Measurements from ENCODE around the gene KIAA1755.
"Not testable (repeated sequence)": the region's sequence is repeated elsewhere in the genome, so short reads cannot be mapped to it uniquely, and the experiment has no call there.

KIAA1755 gene

GRCh38 chr20:38253571-38253970 lies 7.0 kb downstream of the KIAA1755 start:
- H3K9ac ChIP-seq (ENCODE audit: low read length in 5 of 5): no peak overlapping the region
- H3K27me3 ChIP-seq (ENCODE audit: control insufficient read depth in 5 of 5, insufficient read depth in 4 of 5, low read length in 5 of 5): peaks cover 0 to 5% (median 0%) of the 10 kb centered on the region in 5 donors
- H3K36me3 ChIP-seq (ENCODE audit: control insufficient read depth in 5 of 5, insufficient read depth in 5 of 5, low read length in 5 of 5): no peaks in the 10 kb centered on the region
- no peak overlapping the region for H3K27ac ChIP-seq (ENCODE audit: low read depth, low read length)
- H3K9me3 ChIP-seq (ENCODE audit: control insufficient read depth in 5 of 5, low read length in 5 of 5): no peaks in the 10 kb centered on the region
- H3K4me3 ChIP-seq (ENCODE audit: low read depth in 1 of 5, low read length in 5 of 5): no peak overlapping the region
- peaks cover 2 to 18% (median 14%) of the 10 kb centered on the region in 5 donors for H3K4me1 ChIP-seq (ENCODE audit: control insufficient read depth in 5 of 5, insufficient read depth in 5 of 5, low read length in 5 of 5)

- H3K9me3 ChIP-seq (ENCODE audit: control insufficient read depth in 5 of 5, low read length in 5 of 5): no peaks in the 10 kb centered on the region
- H3K4me3 ChIP-seq (ENCODE audit: low read depth in 1 of 5, low read length in 5 of 5): peak overlapping the region in 2 of 5 donors; percentile 11 to 24
- H3K27me3 ChIP-seq (ENCODE audit: control insufficient read depth in 5 of 5, insufficient read depth in 4 of 5, low read length in 5 of 5): peaks cover 0 to 5% (median 0%) of the 10 kb centered on the region in 5 donors
- H3K36me3 ChIP-seq (ENCODE audit: control insufficient read depth in 5 of 5, insufficient read depth in 5 of 5, low read length in 5 of 5): no peaks in the 10 kb centered on the region
- peak overlapping the region in 1 of 5 donors; percentile 41 for H3K9ac ChIP-seq (ENCODE audit: low read length in 5 of 5)
- H3K4me1 ChIP-seq (ENCODE audit: control insufficient read depth in 5 of 5, insufficient read depth in 5 of 5, low read length in 5 of 5): peaks cover 2 to 18% (median 14%) of the 10 kb centered on the region in 5 donors
- H3K27ac ChIP-seq (ENCODE audit: low read depth, low read length): peak overlapping the region; percentile 29
Measured at GRCh38 chr20:38252292-38253288, 7.9 kb downstream of the KIAA1755 start.

GRCh38 chr20:38251441-38251840 lies 9.1 kb downstream of the KIAA1755 start:
- H3K9ac ChIP-seq (ENCODE audit: low read length in 5 of 5); H3K4me3 ChIP-seq (ENCODE audit: low read depth in 1 of 5, low read length in 5 of 5); H3K36me3 ChIP-seq (ENCODE audit: control insufficient read depth in 5 of 5, insufficient read depth in 5 of 5, low read length in 5 of 5); H3K27ac ChIP-seq (ENCODE audit: low read depth, low read length); H3K9me3 ChIP-seq (ENCODE audit: control insufficient read depth in 5 of 5, low read length in 5 of 5); H3K27me3 ChIP-seq (ENCODE audit: control insufficient read depth in 5 of 5, insufficient read depth in 4 of 5, low read length in 5 of 5): not testable (repeated sequence)
- peaks cover 2 to 23% (median 18%) of the 10 kb centered on the region in 5 donors for H3K4me1 ChIP-seq (ENCODE audit: control insufficient read depth in 5 of 5, insufficient read depth in 5 of 5, low read length in 5 of 5)

- H3K27ac ChIP-seq (ENCODE audit: low read depth, low read length): no peak overlapping the region
- H3K9me3 ChIP-seq (ENCODE audit: control insufficient read depth in 5 of 5, low read length in 5 of 5): no peaks in the 10 kb centered on the region
- peaks cover 2 to 23% (median 18%) of the 10 kb centered on the region in 5 donors for H3K4me1 ChIP-seq (ENCODE audit: control insufficient read depth in 5 of 5, insufficient read depth in 5 of 5, low read length in 5 of 5)
- H3K9ac ChIP-seq (ENCODE audit: low read length in 5 of 5): no peak overlapping the region
- H3K27me3 ChIP-seq (ENCODE audit: control insufficient read depth in 5 of 5, insufficient read depth in 4 of 5, low read length in 5 of 5): no peaks in the 10 kb centered on the region
- H3K36me3 ChIP-seq (ENCODE audit: control insufficient read depth in 5 of 5, insufficient read depth in 5 of 5, low read length in 5 of 5): no peaks in the 10 kb centered on the region
- no peak overlapping the region for H3K4me3 ChIP-seq (ENCODE audit: low read depth in 1 of 5, low read length in 5 of 5)
Measured at GRCh38 chr20:38250609-38251008, 9.9 kb downstream of the KIAA1755 start.

GRCh38 chr20:38249536-38250310 lies 10.8 kb downstream of the KIAA1755 start:
- H3K27me3 ChIP-seq (ENCODE audit: control insufficient read depth in 5 of 5, insufficient read depth in 4 of 5, low read length in 5 of 5): no peaks in the 10 kb centered on the region
- no peak overlapping the region for H3K27ac ChIP-seq (ENCODE audit: low read depth, low read length)
- H3K36me3 ChIP-seq (ENCODE audit: control insufficient read depth in 5 of 5, insufficient read depth in 5 of 5, low read length in 5 of 5): no peaks in the 10 kb centered on the region
- H3K4me1 ChIP-seq (ENCODE audit: control insufficient read depth in 5 of 5, insufficient read depth in 5 of 5, low read length in 5 of 5): peaks cover 2 to 23% (median 18%) of the 10 kb centered on the region in 5 donors
- H3K4me3 ChIP-seq (ENCODE audit: low read depth in 1 of 5, low read length in 5 of 5): no peak overlapping the region
- no peaks in the 10 kb centered on the region for H3K9me3 ChIP-seq (ENCODE audit: control insufficient read depth in 5 of 5, low read length in 5 of 5)
- H3K9ac ChIP-seq (ENCODE audit: low read length in 5 of 5): no peak overlapping the region

GRCh38 chr20:38248133-38248532 lies 12.4 kb downstream of the KIAA1755 start:
- no peak overlapping the region for H3K9ac ChIP-seq (ENCODE audit: low read length in 5 of 5)
- no peak overlapping the region for H3K27ac ChIP-seq (ENCODE audit: low read depth, low read length)

GRCh38 chr20:38247725-38248124 lies 12.8 kb downstream of the KIAA1755 start:
- Histone ChIP-seq H3K9me3 (ENCODE audit: control insufficient read depth in 5 of 5, low read length in 5 of 5) (peaks cover 2 to 13% (median 10%) of the 10 kb centered on the region in 5 donors), H3K4me1 (ENCODE audit: control insufficient read depth in 5 of 5, insufficient read depth in 5 of 5, low read length in 5 of 5) (peaks cover 2 to 19% (median 14%) of the 10 kb centered on the region in 5 donors)
- H3K36me3 ChIP-seq (ENCODE audit: control insufficient read depth in 5 of 5, insufficient read depth in 5 of 5, low read length in 5 of 5); H3K4me3 ChIP-seq (ENCODE audit: low read depth in 1 of 5, low read length in 5 of 5); H3K9ac ChIP-seq (ENCODE audit: low read length in 5 of 5); H3K27ac ChIP-seq (ENCODE audit: low read depth, low read length); H3K27me3 ChIP-seq (ENCODE audit: control insufficient read depth in 5 of 5, insufficient read depth in 4 of 5, low read length in 5 of 5): not testable (repeated sequence)

More at GRCh38 chr20:38248133-38248532, 12.4 kb downstream of the KIAA1755 start:
- Histone ChIP-seq H3K36me3 (ENCODE audit: control insufficient read depth in 5 of 5, insufficient read depth in 5 of 5, low read length in 5 of 5) (no peaks in the 10 kb centered on the region), H3K4me3 (ENCODE audit: low read depth in 1 of 5, low read length in 5 of 5) (no peak overlapping the region), H3K4me1 (ENCODE audit: control insufficient read depth in 5 of 5, insufficient read depth in 5 of 5, low read length in 5 of 5) (peaks cover 2 to 23% (median 18%) of the 10 kb centered on the region in 5 donors), H3K9me3 (ENCODE audit: control insufficient read depth in 5 of 5, low read length in 5 of 5) (peaks cover 0 to 9% (median 6%) of the 10 kb centered on the region in 5 donors), H3K27me3 (ENCODE audit: control insufficient read depth in 5 of 5, insufficient read depth in 4 of 5, low read length in 5 of 5) (no peaks in the 10 kb centered on the region)

- Histone ChIP-seq H3K27ac (ENCODE audit: low read depth, low read length) (no peak overlapping the region), H3K9me3 (ENCODE audit: control insufficient read depth in 5 of 5, low read length in 5 of 5) (peaks cover 2 to 19% (median 16%) of the 10 kb centered on the region in 5 donors), H3K9ac (ENCODE audit: low read length in 5 of 5) (no peak overlapping the region), H3K27me3 (ENCODE audit: control insufficient read depth in 5 of 5, insufficient read depth in 4 of 5, low read length in 5 of 5) (no peaks in the 10 kb centered on the region), H3K4me3 (ENCODE audit: low read depth in 1 of 5, low read length in 5 of 5) (no peak overlapping the region), H3K4me1 (ENCODE audit: control insufficient read depth in 5 of 5, insufficient read depth in 5 of 5, low read length in 5 of 5) (peaks cover under 1 to 13% (median 9%) of the 10 kb centered on the region in 5 donors), H3K36me3 (ENCODE audit: control insufficient read depth in 5 of 5, insufficient read depth in 5 of 5, low read length in 5 of 5) (no peaks in the 10 kb centered on the region)
Measured at GRCh38 chr20:38247166-38247509, 13.4 kb downstream of the KIAA1755 start.

- no peak overlapping the region for H3K27ac ChIP-seq (ENCODE audit: low read depth, low read length)
- H3K4me1 ChIP-seq (ENCODE audit: control insufficient read depth in 5 of 5, insufficient read depth in 5 of 5, low read length in 5 of 5): peaks cover 0 to 9% (median 4%) of the 10 kb centered on the region in 5 donors
- no peaks in the 10 kb centered on the region for H3K27me3 ChIP-seq (ENCODE audit: control insufficient read depth in 5 of 5, insufficient read depth in 4 of 5, low read length in 5 of 5)
- no peak overlapping the region for H3K4me3 ChIP-seq (ENCODE audit: low read depth in 1 of 5, low read length in 5 of 5)
- no peak overlapping the region for H3K9ac ChIP-seq (ENCODE audit: low read length in 5 of 5)
- H3K36me3 ChIP-seq (ENCODE audit: control insufficient read depth in 5 of 5, insufficient read depth in 5 of 5, low read length in 5 of 5): no peaks in the 10 kb centered on the region
- H3K9me3 ChIP-seq (ENCODE audit: control insufficient read depth in 5 of 5, low read length in 5 of 5): peaks cover 5 to 25% (median 22%) of the 10 kb centered on the region in 5 donors
Measured at GRCh38 chr20:38246357-38247165, 14.0 kb downstream of the KIAA1755 start.

Data from subcutaneous abdominal adipose tissue (tissue), 5 donors.